IPS-18a (cell line): ENCODE results near the gene SCD.

ENCODE experiments used
- H3K27ac ChIP-seq: one replicate; pipeline ENCODE4 v1.5.1; 2013; ENCODE audit warnings: low read length
- H3K27me3 ChIP-seq: one replicate; pipeline ENCODE4 v1.6.1; 2013; ENCODE audit warnings: mild to moderate bottlenecking, low read length; ENCODE audit not compliant: control insufficient read depth, insufficient read depth
- H3K36me3 ChIP-seq: one replicate; pipeline ENCODE4 v1.6.1; 2013; ENCODE audit warnings: low read depth, low read length; ENCODE audit not compliant: control insufficient read depth
- H3K4me1 ChIP-seq: one replicate; pipeline ENCODE4 v1.6.1; 2013; ENCODE audit warnings: low read depth, low read length; ENCODE audit not compliant: control insufficient read depth
- H3K4me3 ChIP-seq: one replicate; pipeline ENCODE4 v1.5.1; 2013; ENCODE audit warnings: low read length
- H3K9ac ChIP-seq: one replicate; pipeline ENCODE4 v1.6.1; 2013; ENCODE audit warnings: mild to moderate bottlenecking, low read length, moderate library complexity
- H3K9me3 ChIP-seq: one replicate; pipeline ENCODE4 v1.6.1; 2013; ENCODE audit warnings: low read depth, low read length; ENCODE audit not compliant: control insufficient read depth

The SCD gene

GRCh38 chr10:100325158-100325557 lies 21.9 kb upstream of the SCD start:
- Histone ChIP-seq H3K4me3 (no peak overlapping the region), H3K9ac (no peak overlapping the region), H3K27ac (no peak overlapping the region), H3K36me3 (no peaks in the 10 kb centered on the region), H3K9me3 (no peaks in the 10 kb centered on the region), H3K27me3 (peaks cover 12% of the 10 kb centered on the region), H3K4me1 (no peaks in the 10 kb centered on the region)

GRCh38 chr10:100327007-100327717 lies 19.9 kb upstream of the SCD start:
- Histone ChIP-seq H3K4me3 (no peak overlapping the region), H3K9ac (no peak overlapping the region), H3K9me3 (no peaks in the 10 kb centered on the region), H3K27ac (no peak overlapping the region), H3K36me3 (no peaks in the 10 kb centered on the region), H3K4me1 (no peaks in the 10 kb centered on the region), H3K27me3 (peaks cover 12% of the 10 kb centered on the region)

GRCh38 chr10:100327718-100328009 lies 19.4 kb upstream of the SCD start:
- Histone ChIP-seq H3K4me1 (no peaks in the 10 kb centered on the region), H3K27me3 (peaks cover 12% of the 10 kb centered on the region), H3K9me3 (no peaks in the 10 kb centered on the region), H3K9ac (no peak overlapping the region), H3K27ac (no peak overlapping the region), H3K36me3 (no peaks in the 10 kb centered on the region), H3K4me3 (no peak overlapping the region)

- H3K4me3 ChIP-seq = no peak overlapping the region
- peaks cover 12% of the 10 kb centered on the region for H3K27me3 ChIP-seq
- no peaks in the 10 kb centered on the region for H3K4me1 ChIP-seq
- no peak overlapping the region for H3K9ac ChIP-seq
- no peaks in the 10 kb centered on the region for H3K9me3 ChIP-seq
- no peak overlapping the region for H3K27ac ChIP-seq
- no peaks in the 10 kb centered on the region for H3K36me3 ChIP-seq
These were observed 18.8 kb upstream of the SCD start for GRCh38 chr10:100328198-100328597.

- Histone ChIP-seq H3K27ac (no peak within 1 kb of the TSS), H3K36me3 (no peaks in the 10 kb centered on the region), H3K4me3 (no peak within 1 kb of the TSS), H3K4me1 (no peaks in the 10 kb centered on the region), H3K9ac (no peak within 1 kb of the TSS), H3K27me3 (peaks cover 5% of the 10 kb centered on the region), H3K9me3 (no peaks in the 10 kb centered on the region)
These were observed 17.0 kb upstream of the SCD start, which contains the start of gene PKD2L1 for GRCh38 chr10:100330079-100330478. Gene PKD2L1, minus strand, starts transcription at chr10:100330228. Its CDS starts 125 bp downstream, at chr10:100330103.

- no peak overlapping the region for H3K9ac ChIP-seq
- no peak overlapping the region for H3K27ac ChIP-seq
- no peaks in the 10 kb centered on the region for H3K4me1 ChIP-seq
These were observed 13.9 kb upstream of the SCD start for GRCh38 chr10:100333106-100333505.

GRCh38 chr10:100333661-100334440 lies 13.2 kb upstream of the SCD start:
- no peak overlapping the region for H3K4me3 ChIP-seq
- no peaks in the 10 kb centered on the region for H3K4me1 ChIP-seq
- no peaks in the 10 kb centered on the region for H3K36me3 ChIP-seq
- H3K27ac ChIP-seq = no peak overlapping the region
- no peaks in the 10 kb centered on the region for H3K9me3 ChIP-seq
- H3K9ac ChIP-seq = no peak overlapping the region
- no peaks in the 10 kb centered on the region for H3K27me3 ChIP-seq

More at GRCh38 chr10:100333106-100333505, 13.9 kb upstream of the SCD start:
- Histone ChIP-seq H3K27me3 (no peaks in the 10 kb centered on the region), H3K36me3 (no peaks in the 10 kb centered on the region), H3K4me3 (no peak overlapping the region), H3K9me3 (no peaks in the 10 kb centered on the region)

- Histone ChIP-seq H3K4me3 (no peak overlapping the region), H3K27me3 (no peaks in the 10 kb centered on the region), H3K9ac (no peak overlapping the region), H3K4me1 (no peaks in the 10 kb centered on the region), H3K9me3 (no peaks in the 10 kb centered on the region), H3K36me3 (no peaks in the 10 kb centered on the region), H3K27ac (no peak overlapping the region)
These were observed 12.3 kb upstream of the SCD start for GRCh38 chr10:100334762-100335161.

- no peak overlapping the region for H3K9ac ChIP-seq
- H3K9me3 ChIP-seq = no peaks in the 10 kb centered on the region
- no peaks in the 10 kb centered on the region for H3K27me3 ChIP-seq
- H3K27ac ChIP-seq = no peak overlapping the region
- H3K4me1 ChIP-seq = peaks cover 4% of the 10 kb centered on the region
- H3K4me3 ChIP-seq = no peak overlapping the region
- no peaks in the 10 kb centered on the region for H3K36me3 ChIP-seq
These were observed 8.5 kb upstream of the SCD start for GRCh38 chr10:100338434-100339036.

- no peaks in the 10 kb centered on the region for H3K9me3 ChIP-seq
- H3K4me1 ChIP-seq = peaks cover 4% of the 10 kb centered on the region
- no peaks in the 10 kb centered on the region for H3K27me3 ChIP-seq
- H3K4me3 ChIP-seq = no peak overlapping the region
- no peaks in the 10 kb centered on the region for H3K36me3 ChIP-seq
- H3K27ac ChIP-seq = no peak overlapping the region
- H3K9ac ChIP-seq = no peak overlapping the region
These were observed 7.8 kb upstream of the SCD start for GRCh38 chr10:100339236-100339635.

- Histone ChIP-seq H3K9ac (no peak overlapping the region), H3K4me1 (peaks cover 18% of the 10 kb centered on the region), H3K4me3 (no peak overlapping the region), H3K9me3 (no peaks in the 10 kb centered on the region), H3K27ac (no peak overlapping the region), H3K36me3 (no peaks in the 10 kb centered on the region), H3K27me3 (no peaks in the 10 kb centered on the region)
These were observed 5.8 kb upstream of the SCD start for GRCh38 chr10:100340948-100341847.
